ENCODE measurements around the gene HS6ST3.

The HS6ST3 gene

DNA sequence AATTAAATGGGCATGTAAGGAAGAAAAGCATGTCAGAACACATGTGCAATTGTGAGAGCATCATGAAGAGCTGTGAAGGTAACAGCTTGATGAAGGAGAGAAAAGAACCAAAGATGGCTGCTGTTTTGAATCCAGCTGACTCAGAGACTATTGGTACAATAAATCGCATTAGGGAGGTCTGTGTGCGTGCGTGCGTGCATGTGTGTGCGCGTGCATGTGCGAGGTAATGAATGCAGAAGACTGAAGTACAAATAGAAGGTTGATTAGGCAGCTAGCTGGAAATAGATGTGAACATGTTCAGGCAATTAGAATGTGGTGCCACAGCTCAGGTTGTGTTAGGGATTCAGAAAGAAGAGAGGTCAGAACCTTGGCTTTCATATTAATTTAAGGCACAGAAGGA is 463.9 kb downstream of the HS6ST3 start:
- DNase-seq: no peak

DNA sequence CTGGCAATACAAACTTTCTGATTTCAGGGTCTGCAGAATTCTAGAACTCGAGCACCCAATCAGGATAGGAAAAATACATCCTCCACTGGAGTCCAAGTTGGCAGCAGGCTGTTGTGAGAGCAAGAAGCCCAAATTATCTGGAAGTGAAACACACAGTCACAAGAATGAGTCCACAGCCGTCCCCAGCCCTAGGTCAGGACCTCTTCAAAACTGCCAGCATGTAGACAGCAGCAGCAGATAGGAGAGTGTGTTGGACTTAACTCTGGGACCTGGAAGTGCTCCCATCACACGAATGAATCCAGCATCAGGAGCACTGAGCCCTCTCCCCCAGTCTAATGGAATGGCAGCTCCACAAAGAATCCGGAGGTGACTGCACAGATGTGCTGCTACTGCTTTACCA is 483.7 kb downstream of the HS6ST3 start:
- no peak for DNase-seq

DNA sequence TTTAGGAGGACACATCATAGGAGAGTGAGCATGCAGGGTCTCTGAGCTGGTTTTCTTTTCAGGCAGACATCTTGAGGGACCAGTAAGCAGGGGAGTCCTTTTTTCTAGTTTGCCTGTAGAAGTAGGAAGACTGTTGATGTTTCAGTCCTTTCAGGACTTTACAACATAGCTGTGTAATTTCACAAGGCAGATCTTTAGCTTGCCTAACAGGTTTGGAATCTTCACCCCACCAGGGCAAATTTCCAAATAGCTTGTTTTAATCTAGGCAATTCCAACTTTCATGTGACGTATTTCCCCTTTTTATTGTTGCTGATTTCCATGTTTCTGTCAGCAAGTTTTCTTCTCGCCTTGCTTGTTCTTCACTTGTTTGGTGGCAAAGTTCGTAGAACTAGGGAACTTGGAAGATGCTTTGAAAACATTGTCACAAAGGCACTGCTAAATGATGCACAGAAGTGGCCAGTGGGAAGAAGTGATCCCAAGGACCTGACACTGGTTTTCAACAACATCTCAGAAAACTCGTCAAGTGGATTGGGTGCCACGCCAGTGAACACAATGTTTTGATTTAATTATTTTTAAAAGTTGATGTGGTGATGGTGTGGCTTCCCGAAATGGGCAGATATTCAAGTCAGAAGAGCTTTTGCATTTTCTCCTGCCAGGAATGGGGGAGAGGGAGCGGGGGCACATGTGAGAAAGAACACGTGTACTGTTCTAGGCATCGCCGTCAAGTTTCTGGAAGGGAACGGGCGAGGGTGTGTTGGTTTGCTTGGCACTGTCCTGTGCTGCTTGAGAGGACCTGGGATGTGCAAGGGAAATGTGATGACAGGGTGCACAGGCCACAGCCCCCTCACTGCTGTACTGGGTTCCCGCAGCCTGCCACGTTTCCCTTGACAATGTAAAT is 485.8 kb downstream of the HS6ST3 start:
- DNase-seq: no peak

DNA sequence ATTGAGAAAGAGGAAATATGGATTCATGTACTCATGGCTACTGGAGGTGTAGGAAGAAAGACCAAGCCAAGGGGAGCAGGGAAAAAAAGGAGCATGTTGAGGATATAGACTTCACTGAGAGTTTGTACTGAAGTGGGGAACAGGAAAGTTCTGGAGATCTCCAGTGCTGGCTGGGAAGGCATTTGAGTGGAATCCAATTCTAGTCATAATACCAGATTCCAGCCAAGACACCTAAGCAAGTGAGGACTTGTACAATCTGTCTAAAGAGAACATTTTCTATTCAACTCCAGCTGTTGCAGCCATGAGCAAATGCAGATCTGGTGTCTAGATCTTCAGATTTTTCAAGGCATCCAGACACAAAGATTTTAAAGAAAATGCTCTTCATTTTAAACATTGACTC is 491.8 kb downstream of the HS6ST3 start:
- no peak for DNase-seq

DNA sequence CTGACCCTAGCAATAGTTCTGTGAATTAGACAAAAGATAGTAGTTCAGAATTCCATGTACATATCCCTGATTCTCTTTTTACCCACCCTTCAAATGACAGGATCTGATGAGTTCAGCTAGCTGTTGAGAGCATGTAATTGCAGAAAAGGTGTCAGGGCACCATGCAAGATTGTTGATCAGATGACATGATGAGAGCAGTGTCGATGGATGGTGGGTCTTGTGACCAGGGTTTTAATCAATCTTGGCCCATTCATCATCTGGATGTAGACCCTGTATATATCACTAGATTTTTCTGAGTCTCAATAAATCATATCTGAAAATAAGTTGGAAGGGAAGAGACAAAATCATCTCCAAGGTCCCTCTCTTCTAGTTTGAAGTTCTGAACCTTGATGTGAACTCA is 525.3 kb downstream of the HS6ST3 start:
- no peak for DNase-seq

DNA sequence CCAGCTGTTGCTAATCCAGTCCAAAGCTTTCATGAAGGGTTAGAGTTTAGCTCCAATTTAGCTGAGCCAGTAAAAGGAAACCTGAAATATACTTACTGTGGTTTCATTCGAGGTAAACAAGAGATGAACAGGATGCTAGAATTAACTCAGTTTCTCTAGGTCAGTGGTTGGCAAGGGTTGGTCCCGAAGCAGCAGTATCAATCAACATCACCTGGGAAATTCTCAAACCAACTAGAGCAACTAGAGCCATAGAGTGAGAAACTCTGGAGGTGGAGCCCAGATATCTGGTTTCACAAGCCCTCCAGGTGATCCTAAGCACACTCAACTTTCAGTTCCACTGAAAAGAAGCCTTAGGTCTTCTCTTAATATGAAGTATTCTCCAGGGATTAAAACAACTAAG is 527.6 kb downstream of the HS6ST3 start:
- no peak for DNase-seq

DNA sequence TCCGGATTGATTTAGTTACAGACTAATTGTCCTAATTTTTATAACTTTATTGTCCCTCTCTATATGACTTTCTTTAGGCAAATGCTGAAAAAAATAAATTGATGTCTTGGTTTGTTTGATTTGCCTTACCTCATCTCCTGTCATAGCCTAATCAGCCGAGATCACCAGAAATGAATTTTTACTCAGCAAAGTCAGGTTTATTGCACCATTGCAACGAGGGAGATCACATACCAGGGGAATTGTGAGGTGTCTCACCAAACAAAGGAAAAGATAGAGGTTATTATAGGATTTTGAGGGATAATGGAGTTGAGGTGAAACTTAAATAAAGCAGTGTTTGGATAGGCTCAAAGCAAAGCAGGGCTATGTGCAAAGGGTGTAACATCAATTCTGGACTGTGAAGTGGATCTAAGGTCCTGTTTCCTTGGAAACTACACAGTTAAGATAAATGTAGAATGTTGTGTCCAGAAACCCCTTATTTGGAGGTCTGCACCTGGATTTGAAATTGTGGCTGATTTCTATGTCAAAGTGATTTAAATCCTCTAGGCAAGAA is 531.8 kb downstream of the HS6ST3 start:
- no peak for DNase-seq

DNA sequence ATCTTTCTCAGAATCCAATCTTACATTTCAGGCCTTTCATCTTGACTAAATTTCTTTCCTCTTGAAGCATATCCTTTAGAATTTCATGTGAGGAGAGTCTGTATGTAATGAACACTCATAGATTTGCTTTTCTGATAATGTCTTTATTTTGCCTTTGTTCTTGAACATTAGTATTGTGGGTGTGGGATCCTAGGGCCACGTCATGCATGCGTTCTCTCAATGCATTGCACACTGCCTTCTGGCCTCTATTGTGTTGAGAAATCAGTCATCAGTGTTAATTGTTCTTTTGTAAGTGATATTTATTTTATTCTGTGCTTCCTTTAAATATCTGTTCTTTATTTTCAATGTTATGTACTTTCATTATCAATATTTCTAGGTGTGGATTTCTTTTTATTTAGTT is 539.4 kb downstream of the HS6ST3 start:
- DNase-seq: no peak

DNA sequence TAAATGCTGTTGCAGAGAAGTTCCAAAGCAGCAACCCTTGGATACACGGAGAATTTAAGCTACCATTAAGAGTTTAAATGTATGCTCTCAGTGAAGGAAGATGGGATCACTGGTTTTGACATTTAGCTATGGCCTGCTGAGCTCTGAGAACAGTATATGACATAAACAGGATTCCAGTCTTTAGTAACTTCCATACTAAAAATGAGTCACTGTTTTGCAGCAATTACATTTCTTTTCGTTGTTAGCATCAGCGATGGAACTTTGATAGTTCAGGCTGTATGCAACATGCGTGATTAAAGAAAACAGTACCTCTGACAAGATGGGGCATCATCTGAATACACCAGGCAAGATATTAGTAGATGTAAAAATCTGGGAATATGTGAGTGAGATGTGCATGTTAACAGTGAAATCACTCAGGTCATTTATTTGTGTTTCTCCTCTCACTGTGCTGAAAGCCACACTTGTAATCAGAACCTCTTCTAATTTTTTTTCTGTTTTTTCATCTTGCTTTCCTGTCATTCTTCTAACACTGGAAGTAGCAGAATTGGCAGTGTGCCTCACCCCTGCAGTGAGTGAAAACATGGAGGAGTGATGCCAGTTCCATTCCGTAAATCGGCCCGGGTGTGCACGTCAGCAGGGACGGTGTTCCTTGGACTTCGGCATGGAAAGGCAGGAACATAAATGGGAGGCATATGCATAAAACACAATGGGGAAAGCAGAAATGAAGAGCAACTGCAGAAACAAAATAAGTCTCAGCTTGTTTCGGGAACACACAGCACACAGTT is 542.8 kb downstream of the HS6ST3 start:
- DNase-seq: no peak

DNA sequence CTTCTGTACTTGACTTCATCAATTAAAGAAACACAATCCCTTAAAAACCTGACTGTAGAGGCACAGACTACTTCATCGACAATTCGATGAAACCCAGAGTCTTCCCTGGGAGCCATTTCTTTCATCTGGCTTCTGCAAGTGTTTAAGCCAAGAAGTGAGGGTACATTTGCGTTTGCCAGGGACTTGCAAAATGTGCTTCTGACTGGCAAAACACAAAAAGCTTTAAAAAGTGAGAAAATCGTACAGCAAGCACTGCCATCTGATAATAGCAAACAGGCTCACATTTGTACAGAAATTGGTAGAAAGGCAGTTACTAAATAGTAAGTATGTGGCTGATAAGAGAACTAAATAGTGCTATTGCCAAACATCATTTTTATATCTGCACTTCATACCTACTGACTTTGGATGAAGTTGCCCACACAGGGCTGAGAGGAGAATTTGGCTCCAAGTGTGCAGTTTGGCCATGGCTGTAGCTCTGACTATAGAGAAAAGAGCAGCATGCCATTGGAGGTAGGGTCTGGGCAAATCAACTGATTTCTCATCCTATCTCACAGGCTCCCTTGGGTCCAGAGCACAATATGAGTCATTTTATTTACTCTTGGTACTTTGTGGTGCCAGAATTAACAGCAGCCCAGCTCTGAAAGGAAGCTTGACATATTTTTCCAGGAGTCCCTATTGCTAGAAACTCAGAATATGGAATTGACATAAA is 546.2 kb downstream of the HS6ST3 start:
- DNase-seq: no peak

DNA sequence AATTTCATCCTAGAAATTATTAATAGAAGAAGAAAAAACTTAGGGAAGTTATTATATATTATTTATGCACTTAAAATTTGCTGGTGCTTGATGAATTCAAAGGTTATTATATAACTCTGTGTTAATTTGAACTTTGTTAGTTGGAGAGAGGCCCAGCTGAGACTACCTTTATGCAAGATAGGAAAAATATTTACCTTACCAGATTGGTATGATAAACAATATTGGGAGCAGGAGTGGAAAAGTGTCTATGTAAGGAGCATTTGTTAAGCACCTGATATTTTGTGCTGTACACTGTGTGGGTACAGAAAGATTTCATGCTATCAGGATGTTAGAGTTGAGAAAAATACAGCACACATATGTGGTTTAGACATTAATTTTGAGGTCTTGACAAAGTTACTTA is 547.1 kb downstream of the HS6ST3 start:
- DNase-seq: no peak

DNA sequence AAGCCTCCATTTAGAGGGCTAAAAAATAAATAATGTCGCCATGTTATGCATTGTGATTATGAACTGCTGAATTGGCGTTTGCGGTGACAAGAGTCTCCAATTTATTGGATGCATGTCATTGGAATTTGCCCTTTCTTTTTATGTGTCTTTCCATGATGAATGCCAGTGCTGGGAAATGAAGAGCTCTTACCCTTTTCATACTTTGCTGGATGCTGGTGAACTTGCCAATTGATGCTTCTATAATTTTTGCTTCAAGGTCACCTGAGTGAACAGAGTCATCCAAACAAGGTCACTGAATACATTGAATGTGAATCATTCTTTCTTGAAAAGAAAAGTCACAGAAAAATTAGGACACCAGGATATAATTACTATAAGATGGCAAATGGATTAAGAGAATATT is 556.2 kb downstream of the HS6ST3 start:
- DNase-seq: no peak

DNA sequence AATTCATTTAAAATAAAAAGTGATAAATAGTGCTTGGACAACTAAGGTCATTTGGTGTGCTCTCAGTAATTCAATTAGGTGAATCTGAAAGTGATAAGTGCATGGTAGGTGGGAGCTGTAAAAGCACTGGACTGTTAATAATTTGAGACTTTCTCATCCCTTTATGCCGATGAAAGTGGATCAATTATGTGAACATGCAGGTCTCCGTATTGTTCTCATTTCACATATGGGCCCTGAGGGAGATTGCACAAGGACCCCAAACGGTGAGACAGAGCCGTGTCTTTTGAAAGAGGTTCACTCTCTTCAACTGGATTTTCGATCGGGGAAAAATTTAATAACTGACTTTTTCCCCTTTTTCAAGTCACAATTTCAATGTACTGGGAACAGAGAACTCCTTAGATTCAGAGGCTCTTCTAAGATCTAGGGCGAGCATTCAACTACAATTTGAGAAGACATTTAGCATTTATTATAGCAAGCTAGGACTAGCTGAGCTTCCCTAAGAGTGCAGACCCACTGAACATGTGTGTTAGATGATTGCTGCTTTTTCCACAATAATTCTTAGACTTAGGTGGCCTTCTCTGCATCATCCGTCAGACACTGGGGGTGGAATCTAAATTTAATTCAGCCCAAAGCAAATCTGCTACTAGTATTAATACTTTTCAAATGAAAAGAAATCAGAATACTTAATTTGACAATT is 556.8 kb downstream of the HS6ST3 start:
- DNase-seq: no peak

DNA sequence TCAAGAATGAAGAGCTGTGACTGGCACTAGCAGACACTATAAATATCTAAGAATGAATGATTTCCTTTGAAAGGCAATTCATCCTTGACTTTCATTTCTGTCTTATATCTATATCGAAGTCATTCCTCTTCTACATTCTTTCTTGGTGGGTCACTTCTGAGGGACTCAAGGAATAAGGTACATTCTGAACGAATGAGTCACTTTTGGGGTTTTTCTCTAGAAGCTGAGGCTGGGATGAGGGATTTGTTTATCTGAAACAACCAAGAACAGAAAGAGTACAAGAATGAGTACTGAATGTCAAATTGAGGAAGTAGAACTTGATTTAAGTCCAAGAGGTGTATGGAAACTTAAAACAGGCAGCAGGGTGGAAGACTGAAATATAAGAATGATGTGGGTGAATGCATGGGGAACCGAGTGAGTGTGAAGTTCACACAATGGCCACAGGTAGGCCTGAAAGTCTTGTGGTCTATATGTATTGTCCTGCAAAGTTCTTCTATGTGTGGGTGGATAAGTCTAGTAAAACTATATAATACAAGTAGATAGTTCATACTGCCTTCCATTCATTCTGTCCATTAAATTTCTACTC is 560.5 kb downstream of the HS6ST3 start:
- DNase-seq: no peak

DNA sequence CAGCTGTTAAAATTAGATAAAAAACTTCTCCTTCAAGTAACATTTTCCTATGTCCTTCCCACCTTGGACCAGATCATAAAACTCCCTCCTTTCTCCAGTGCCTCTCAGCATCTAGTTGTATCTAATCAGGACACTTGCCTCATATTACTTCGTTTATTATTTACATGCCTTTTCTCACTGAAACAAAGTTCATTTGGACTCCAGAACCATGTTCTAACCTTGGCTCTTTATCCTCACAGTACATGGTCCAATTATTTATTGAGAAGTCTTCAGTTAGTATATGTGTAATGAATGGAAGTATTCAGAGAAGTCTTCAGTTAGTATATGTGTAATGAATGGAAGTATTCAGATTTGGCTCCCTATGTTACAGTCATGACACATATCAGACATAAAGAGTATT is 561.7 kb downstream of the HS6ST3 start:
- DNase-seq: no peak

DNA sequence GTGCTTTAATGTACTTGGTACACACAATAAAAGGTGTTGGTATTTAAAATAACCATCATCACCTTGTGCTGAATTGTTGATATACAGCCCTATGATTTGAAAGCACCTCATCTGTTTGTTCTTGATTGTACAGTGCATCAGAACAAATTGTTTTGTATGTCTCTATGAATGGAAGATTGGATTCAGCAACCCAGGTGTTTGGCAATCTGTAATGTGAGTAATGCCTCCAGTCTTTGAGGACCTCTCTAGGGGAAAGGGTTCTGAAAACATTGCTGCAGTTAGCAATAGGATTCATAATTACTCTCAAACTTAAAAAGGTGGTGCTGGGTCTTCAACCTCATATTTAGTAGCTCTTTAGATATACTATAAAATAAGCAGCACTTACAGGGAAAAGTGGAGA is 562.6 kb downstream of the HS6ST3 start:
- DNase-seq: no peak

DNA sequence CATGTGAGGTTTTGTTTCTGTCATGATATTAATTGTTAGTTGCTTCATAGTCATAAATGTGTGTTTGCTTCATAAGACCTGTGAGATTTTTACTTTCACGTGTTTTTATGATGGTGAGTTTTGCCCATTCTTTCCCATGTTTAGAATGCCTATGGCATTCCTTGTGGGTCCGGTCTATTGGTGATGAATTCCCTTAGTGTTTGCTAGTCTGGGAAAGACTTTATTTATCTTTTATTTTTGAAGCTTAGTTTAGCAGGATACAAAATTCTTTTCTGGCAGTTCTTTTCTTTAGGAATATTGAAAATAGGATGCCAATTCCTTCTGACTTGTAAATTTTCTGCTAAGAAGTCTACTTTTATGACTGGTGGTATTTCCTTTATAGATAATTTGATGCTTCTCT is 571.7 kb downstream of the HS6ST3 start:
- DNase-seq: no peak

DNA sequence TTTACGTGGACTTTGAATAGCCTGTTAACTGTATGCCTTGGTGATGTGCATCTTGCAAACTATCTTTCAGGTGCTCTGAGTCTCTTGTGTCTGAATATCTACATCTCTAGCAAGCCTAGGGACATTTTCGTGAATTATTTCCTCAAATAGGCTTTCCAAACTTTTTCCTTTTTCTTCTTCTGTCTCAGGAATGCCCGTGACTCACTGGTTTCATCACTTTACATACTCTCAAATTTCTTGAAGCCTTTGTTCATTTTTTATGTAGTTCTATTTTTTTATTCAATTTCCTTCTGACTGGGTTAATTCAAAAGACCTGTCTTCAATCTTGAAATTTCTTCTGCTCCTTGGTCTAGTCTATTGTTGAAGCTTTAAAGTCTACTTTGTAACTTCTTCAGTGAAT is 572.1 kb downstream of the HS6ST3 start:
- DNase-seq: no peak

DNA sequence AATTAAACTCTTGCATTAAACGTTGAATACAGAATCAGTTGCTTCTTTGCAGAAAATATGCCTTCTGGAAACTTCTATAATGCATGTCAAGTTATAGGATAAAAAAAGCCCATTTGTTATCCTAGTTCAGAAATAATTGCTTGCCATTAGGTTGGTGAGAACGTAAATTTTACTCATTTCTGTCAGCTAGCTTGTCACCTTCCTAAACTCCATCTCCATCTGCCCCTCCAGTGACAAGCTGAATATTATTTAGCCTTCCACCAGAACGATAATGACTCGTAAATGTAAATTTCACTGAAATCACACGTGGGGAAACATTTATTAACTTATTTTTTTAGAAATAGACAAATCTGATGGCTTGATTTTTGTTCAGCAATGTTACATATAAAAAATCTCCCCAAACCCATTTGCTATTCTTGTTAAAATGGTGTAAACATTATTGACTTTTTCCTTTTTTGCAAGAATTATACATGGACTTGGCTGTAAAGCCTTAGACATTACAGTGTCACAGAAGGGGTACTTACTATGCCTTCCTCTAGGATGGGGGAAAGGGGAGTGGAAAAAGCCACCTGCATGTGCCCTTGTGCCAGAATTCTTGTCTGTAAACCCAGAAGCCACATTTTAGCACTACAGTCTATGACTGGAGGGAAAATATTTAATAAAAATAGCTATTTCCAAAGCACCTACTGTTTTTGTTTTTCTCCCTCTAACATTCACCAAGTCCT is 577.5 kb downstream of the HS6ST3 start:
- DNase-seq: no peak

DNA sequence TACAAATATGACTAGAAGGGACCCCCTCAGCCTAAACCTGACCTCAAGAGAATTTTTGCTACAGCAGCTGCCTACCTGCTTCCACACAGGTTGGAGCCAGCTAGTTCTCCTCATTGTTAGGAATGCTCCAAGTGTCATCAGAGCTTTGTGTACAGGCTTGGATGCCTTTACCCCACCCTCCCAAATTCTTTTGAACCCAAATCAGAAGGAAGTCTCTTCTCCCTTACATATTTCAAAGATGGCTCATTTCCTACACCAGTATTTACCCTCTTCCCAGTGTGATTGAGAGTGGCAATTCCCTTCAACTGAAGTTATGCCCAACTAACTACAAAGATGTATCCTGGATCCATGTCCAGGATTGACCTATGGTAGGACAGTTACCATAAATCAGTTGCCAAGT is 581.2 kb downstream of the HS6ST3 start:
- DNase-seq: no peak

DNA sequence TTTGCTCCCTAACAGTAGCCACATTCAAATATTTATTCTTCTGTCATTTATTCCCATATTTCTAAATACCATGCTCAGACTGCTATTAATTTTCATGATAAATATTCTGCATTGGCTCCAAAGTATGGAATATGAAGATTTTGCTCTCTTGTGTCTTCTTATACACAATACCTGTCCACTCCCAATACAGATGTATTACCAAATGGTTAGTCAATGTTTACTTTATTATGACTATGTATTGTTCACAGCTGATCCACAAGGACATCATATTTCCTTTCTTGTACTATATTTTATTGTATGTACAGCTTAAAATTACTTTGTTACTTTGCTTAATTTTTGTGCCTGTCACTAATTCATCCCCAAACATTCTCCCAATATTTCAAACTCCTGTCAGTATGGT is 582.1 kb downstream of the HS6ST3 start:
- no peak for DNase-seq

DNA sequence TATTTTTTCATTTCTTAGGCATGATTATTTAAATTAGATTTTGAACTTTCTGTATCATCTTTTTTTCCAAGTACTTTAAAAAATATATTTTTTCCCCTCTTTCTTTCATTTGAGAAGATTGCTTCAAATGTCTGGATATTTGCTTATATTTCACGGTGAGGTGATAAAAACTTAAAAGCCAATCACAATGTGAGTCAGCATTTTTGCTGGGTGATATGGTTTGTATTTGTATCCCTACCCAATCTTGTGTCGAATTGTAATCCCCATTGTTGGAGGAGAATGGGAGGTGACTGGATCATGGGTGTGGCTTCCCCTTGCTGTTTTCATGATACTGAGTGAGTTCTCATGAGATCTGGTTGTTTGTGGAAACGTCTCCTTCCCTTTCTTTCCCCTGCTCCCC is 583.9 kb downstream of the HS6ST3 start:
- DNase-seq: no peak
